D721Med (cell line): ENCODE data around the gene TUBA4B.

Experiments
- DNase-seq: peaks from one replicate; pipeline ENCODE4 v3.0.0; 2011; ENCODE audit warnings: low spot score; ENCODE audit not compliant: insufficient read length
- FAIRE-seq: peaks from 2 replicates; lab custom pipeline; 2011; peaks lifted over from hg19 to GRCh38; lab: Jason Lieb, UNC
- CTCF ChIP-seq: IDR thresholded peaks from 2 replicates; pipeline ENCODE4 v1.5.1; 2012; ENCODE audit warnings: mild to moderate bottlenecking, control low read depth; ENCODE audit not compliant: insufficient read depth; ENCODE audit errors: missing control alignments

The TUBA4B gene

GRCh38 chr2:219219784-219220532 lies 33.1 kb upstream of the TUBA4B start:
- FAIRE-seq (no peak), DNase-seq (no peak)

GRCh38 chr2:219220652-219221402 lies 32.2 kb upstream of the TUBA4B start:
- DNase-seq (no peak), FAIRE-seq (no peak)
- TF ChIP-seq CTCF: no peak

More at GRCh38 chr2:219219784-219220532, 33.1 kb upstream of the TUBA4B start:
- no peak for TF ChIP-seq CTCF

- TF ChIP-seq CTCF: no peak
- DNase-seq (no peak), FAIRE-seq (no peak)
Observed at GRCh38 chr2:219221957-219222518, 31.0 kb upstream of the TUBA4B start.

GRCh38 chr2:219223831-219224610 lies 29.0 kb upstream of the TUBA4B start:
- TF ChIP-seq CTCF: no peak
- DNase-seq (no peak), FAIRE-seq (no peak)

- TF ChIP-seq CTCF: no peak
- FAIRE-seq (no peak), DNase-seq (no peak)
Observed at GRCh38 chr2:219225350-219225749, 27.7 kb upstream of the TUBA4B start.

GRCh38 chr2:219228041-219228910 lies 24.8 kb upstream of the TUBA4B start:
- DNase-seq (no peak), FAIRE-seq (no peak)
- no peak for TF ChIP-seq CTCF
